ENCODE measurements around the gene JARID2. TPM values are rescaled to one million over a fixed set of nuclear protein-coding genes. Genes with fewer than 3 reads are reported as not detected.

JARID2 gene
- polyA plus RNA-seq, 1 of the 3 experiments (the other 2 are of a cell fraction): 3.4 TPM

GRCh38 chr6:15348528-15348927 lies 102.7 kb downstream of the JARID2 start (continued):
- TF ChIP-seq CHD2 (IDR thresholded peaks at IDR 0.05; ENCODE audit: low read length, partially characterized antibody) (no peak), GABPA (IDR thresholded peaks at IDR 0.05; ENCODE audit: low read depth) (no peak), USF2 (IDR thresholded peaks at IDR 0.05; ENCODE audit: borderline replicate concordance, low read depth, low read length) (no peak), RXRA (IDR thresholded peaks at IDR 0.05; ENCODE audit: borderline replicate concordance, low read depth) (no peak), POLR2AphosphoS5 (IDR thresholded peaks at IDR 0.05; ENCODE audit: low read depth, low read length) (no peak)

GRCh38 chr6:15349379-15349778 lies 103.5 kb downstream of the JARID2 start:
- Histone ChIP-seq H4K20me1 (ENCODE audit: insufficient read depth) (peaks cover 12% of the 10 kb centered on the region), H3K27ac (ENCODE audit: low read depth in 2 of 2, low read length in 1 of 2) (no peak overlapping the region), H3K79me2 (ENCODE audit: insufficient read depth) (peaks cover 17% of the 10 kb centered on the region; the same call in 1 of the 2 replicates), H3K4me1 (ENCODE audit: control insufficient read depth in 1 of 2, insufficient read depth in 2 of 2, low read depth in 1 of 2, low read length in 1 of 2) (peaks cover 20 to 30% of the 10 kb centered on the region in 2 experiments; a peak in 3 of 4 replicates), H3K9me2 (no peaks in the 10 kb centered on the region), H3K9me3 (no peaks in the 10 kb centered on the region), H2AFZ (ENCODE audit: low read depth) (no peak overlapping the region), H3K4me2 (no peak overlapping the region), H3K36me3 (replicated peaks in 1 of 2; ENCODE audit: control insufficient read depth in 1 of 2, insufficient read depth in 2 of 2, low read length in 1 of 2) (no peaks in the 10 kb centered on the region), H3F3A (replicated peaks; ENCODE audit: insufficient read depth) (peaks cover 6% of the 10 kb centered on the region), H3K27me3 (ENCODE audit: insufficient read depth) (no peaks in the 10 kb centered on the region), H3K9ac (no peak overlapping the region), H3K4me3 (ENCODE audit: low read depth in 2 of 2, low read length in 1 of 2) (no peak overlapping the region)
- TF ChIP-seq TAF1 (IDR thresholded peaks at IDR 0.05; ENCODE audit: borderline replicate concordance, low read depth, low read length) (no peak), MEF2A (IDR thresholded peaks at IDR 0.05; ENCODE audit: borderline replicate concordance, low read depth) (no peak), GATA2 (CRISPR knock-in tag; IDR thresholded peaks at IDR 0.05) (no peak), FOXJ3 (CRISPR knock-in tag; IDR thresholded peaks at IDR 0.05) (no peak), IRF3 (IDR thresholded peaks at IDR 0.05; ENCODE audit: low read depth, low read length) (no peak), RFX5 (IDR thresholded peaks at IDR 0.05; ENCODE audit: low read length) (no peak), RAD21 (IDR thresholded peaks at IDR 0.05; ENCODE audit: low read length) (no peak), SIN3A (IDR thresholded peaks at IDR 0.05; ENCODE audit: borderline replicate concordance, low read depth, low read length) (no peak), EP300 (IDR thresholded peaks at IDR 0.05; ENCODE audit: borderline replicate concordance in 1 of 2, low read depth in 1 of 2, low read length in 1 of 2) (no peak), RCOR1 (IDR thresholded peaks at IDR 0.05; ENCODE audit: low read length) (no peak), NFIC (IDR thresholded peaks at IDR 0.05; ENCODE audit: borderline replicate concordance) (no peak), GABPA (IDR thresholded peaks at IDR 0.05; ENCODE audit: low read depth) (no peak), CHD2 (IDR thresholded peaks at IDR 0.05; ENCODE audit: low read length, partially characterized antibody) (no peak)
- ChIA-PET CTCF (interaction anchor here (1.2 to 2.1 kb wide), 5 partner anchors 9 to 95 kb away, joined by 3 to 6 read pairs (median 4); no protein-coding TSS in a partner anchor), POLR2A (no interaction called here)
- DNase-seq: no peak
- WGBS (ENCODE audit: low lambda C conversion rate): over 99% methylated on average over 5 of the region's 5 CpGs

Data from SK-N-SH (cell line).